Nephron (organoid): ENCODE results near the gene GRIK3.

Source experiments
- H3K27ac Mint-ChIP-seq, 3 experiments: 2 replicates each; pipeline ENCODE4 v1.8.0; 2020; ENCODE audit warnings: mixed read lengths in 3 of 3, mild to moderate bottlenecking in 2 of 3, moderate library complexity in 1 of 3
- H3K27me3 Mint-ChIP-seq: 2 replicates; pipeline ENCODE4 v1.8.0; 2021; ENCODE audit warnings: low read depth, mild to moderate bottlenecking, moderate library complexity, mixed read lengths
- H3K36me3 Mint-ChIP-seq: 2 replicates; pipeline ENCODE4 v1.8.0; 2020; ENCODE audit warnings: low read depth, mixed read lengths
- H3K4me1 Mint-ChIP-seq: 2 replicates; pipeline ENCODE4 v1.8.0; 2020; ENCODE audit warnings: mixed read lengths
- H3K4me3 Mint-ChIP-seq, 3 experiments: 2 replicates each; pipeline ENCODE4 v1.8.0; 2020; ENCODE audit warnings: mild to moderate bottlenecking in 3 of 3, mixed read lengths in 3 of 3, moderate library complexity in 2 of 3
- H3K9me3 Mint-ChIP-seq: 2 replicates; pipeline ENCODE4 v1.8.0; 2020; ENCODE audit warnings: mixed read lengths
- CTCF ChIP-seq, 3 experiments: fragments of 200-600 bp; sonication (generic); IDR thresholded peaks; one replicate each; pipeline ENCODE4 v1.5.0; 2021; ENCODE audit warnings: antibody characterized with exemption in 3 of 3; ENCODE audit not compliant: unreplicated experiment in 3 of 3

GRIK3 gene

GRCh38 chr1:36838888-36839287 lies 195.4 kb downstream of the GRIK3 start:
- Mint-ChIP-seq H3K27me3 (peaks cover 49% of the 10 kb centered on the region), H3K9me3 (no peaks in the 10 kb centered on the region), H3K4me1 (peaks cover 5% of the 10 kb centered on the region), H3K4me3 (no peak overlapping the region), H3K27ac (no peak overlapping the region), H3K36me3 (no peaks in the 10 kb centered on the region)
- TF ChIP-seq CTCF (IDR thresholded peaks at IDR 0.05; ENCODE audit: unreplicated experiment in 3 of 3) = no peak

- Mint-ChIP-seq H3K4me3 (no peak overlapping the region), H3K36me3 (no peaks in the 10 kb centered on the region), H3K27me3 (peaks cover 42% of the 10 kb centered on the region), H3K27ac (no peak overlapping the region), H3K9me3 (no peaks in the 10 kb centered on the region), H3K4me1 (peaks cover 10% of the 10 kb centered on the region)
- no peak for TF ChIP-seq CTCF (IDR thresholded peaks at IDR 0.05; ENCODE audit: unreplicated experiment in 3 of 3)
Measured at GRCh38 chr1:36836916-36837315, 197.4 kb downstream of the GRIK3 start.

- Mint-ChIP-seq H3K4me1 (peaks cover 10% of the 10 kb centered on the region), H3K9me3 (no peaks in the 10 kb centered on the region), H3K27ac (no peak overlapping the region), H3K27me3 (peaks cover 40% of the 10 kb centered on the region), H3K4me3 (no peak overlapping the region), H3K36me3 (no peaks in the 10 kb centered on the region)
- TF ChIP-seq CTCF (IDR thresholded peaks at IDR 0.05; ENCODE audit: unreplicated experiment in 3 of 3) = no peak
Measured at GRCh38 chr1:36836196-36836883, 198.0 kb downstream of the GRIK3 start.

- Mint-ChIP-seq H3K36me3 (no peaks in the 10 kb centered on the region), H3K4me3 (no peak overlapping the region), H3K4me1 (peaks cover 10% of the 10 kb centered on the region), H3K27ac (no peak overlapping the region), H3K27me3 (peaks cover 40% of the 10 kb centered on the region), H3K9me3 (no peaks in the 10 kb centered on the region)
- TF ChIP-seq CTCF (IDR thresholded peaks at IDR 0.05; ENCODE audit: unreplicated experiment in 3 of 3) = no peak
Measured at GRCh38 chr1:36835696-36836095, 198.6 kb downstream of the GRIK3 start.

GRCh38 chr1:36835017-36835695 lies 199.2 kb downstream of the GRIK3 start:
- peaks cover 10% of the 10 kb centered on the region for H3K4me1 Mint-ChIP-seq
- peaks cover 40% of the 10 kb centered on the region for H3K27me3 Mint-ChIP-seq
- H3K9me3 Mint-ChIP-seq = no peaks in the 10 kb centered on the region
- no peaks in the 10 kb centered on the region for H3K36me3 Mint-ChIP-seq
- no peak overlapping the region for H3K4me3 Mint-ChIP-seq
- H3K27ac Mint-ChIP-seq = no peak overlapping the region
- no peak for TF ChIP-seq CTCF (IDR thresholded peaks at IDR 0.05; ENCODE audit: unreplicated experiment in 3 of 3)

GRCh38 chr1:36834586-36834985 lies 199.7 kb downstream of the GRIK3 start:
- Mint-ChIP-seq H3K4me3 (no peak overlapping the region), H3K27ac (no peak overlapping the region), H3K9me3 (no peaks in the 10 kb centered on the region), H3K4me1 (peaks cover 10% of the 10 kb centered on the region), H3K27me3 (peaks cover 40% of the 10 kb centered on the region), H3K36me3 (no peaks in the 10 kb centered on the region)
- no peak for TF ChIP-seq CTCF (IDR thresholded peaks at IDR 0.05; ENCODE audit: unreplicated experiment in 3 of 3)
